Muscle of arm (tissue), 12 donors: ENCODE results near the gene NALCN. TPM values are rescaled to one million over a fixed set of nuclear protein-coding genes. Genes with fewer than 3 reads are reported as not detected.

Experiments used
- DNase-seq: peaks from one replicate; pipeline ENCODE4 v3.0.0-alpha.2; 2013
- polyA plus RNA-seq, 12 donors: library from polyadenylated mRNA; unstranded; fragments of 120-200 nt; gene quantifications; one replicate each; pipeline ENCODE4 v1.2.1, GENCODE V29; 2013; ENCODE audit not compliant: insufficient read length in 12 of 12

The NALCN gene
- polyA plus RNA-seq, 12 donors = 0.17 to 0.88 (median 0.40) TPM; not detected in 2

DNA sequence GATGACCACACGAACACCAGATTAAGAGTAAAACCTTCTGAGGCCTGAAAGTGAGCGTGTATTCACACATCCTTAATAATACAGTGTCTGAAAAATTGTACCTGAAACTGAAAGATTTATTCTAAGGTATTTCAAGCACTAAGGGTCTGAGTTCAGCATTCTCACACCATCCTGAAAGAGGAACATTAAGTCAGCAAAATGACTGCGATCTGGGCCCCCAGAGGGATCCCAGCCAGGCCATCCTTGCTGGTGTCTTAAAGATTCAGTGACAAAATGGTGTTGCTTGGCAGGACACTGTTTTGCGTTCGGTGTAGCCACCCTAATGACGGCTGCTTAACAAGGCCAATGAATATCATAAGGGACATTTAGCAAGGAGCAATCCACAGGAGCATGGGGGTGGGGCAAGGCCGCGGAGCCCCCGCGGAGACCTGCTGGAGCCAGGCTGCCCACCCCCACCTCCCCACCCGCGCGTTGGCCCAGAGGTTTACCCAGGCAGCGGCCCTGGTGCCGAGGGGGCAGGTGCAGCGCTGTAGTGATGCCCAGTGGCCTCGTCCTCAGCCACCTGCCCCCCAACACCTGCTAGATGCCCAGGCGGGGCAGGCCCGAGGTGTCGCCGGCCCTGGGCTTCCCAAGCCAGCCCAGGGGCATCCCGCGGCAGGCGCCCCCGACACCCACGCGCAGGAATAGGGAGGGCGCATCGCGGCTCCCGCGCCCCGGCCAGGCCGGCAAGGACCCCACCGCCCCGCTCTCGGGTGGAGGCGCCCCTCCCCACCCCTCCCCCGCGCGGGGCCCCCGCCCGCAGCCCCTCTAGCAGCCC is 742 bp downstream of the NALCN start:
- no peak for DNase-seq

- no peak for DNase-seq
Observed at GRCh38 chr13:101412076-101412475, 4.2 kb downstream of the NALCN start.

GRCh38 chr13:101408992-101409656 is 7.2 kb downstream of the NALCN start:
- no peak for DNase-seq

DNA sequence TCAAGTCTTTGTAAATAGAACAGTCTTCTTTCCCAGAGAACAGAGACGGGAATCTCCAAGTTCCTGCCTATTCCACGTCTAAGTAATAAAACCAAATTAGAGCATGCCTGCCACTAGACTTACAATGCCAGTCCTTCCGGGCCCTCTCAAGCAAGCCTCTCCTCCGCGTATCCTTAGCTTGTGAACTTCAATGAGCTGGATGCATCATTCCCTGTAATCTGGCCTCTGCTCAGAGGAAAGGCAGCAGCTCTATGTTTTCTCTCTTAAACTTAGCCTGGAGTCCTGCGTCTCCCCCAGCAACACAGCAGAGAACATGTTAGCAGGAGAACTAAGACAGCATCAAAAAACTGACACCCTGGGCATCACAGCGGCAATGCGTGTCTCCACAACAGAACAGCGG is 8.2 kb downstream of the NALCN start:
- DNase-seq = no peak

GRCh38 chr13:101406791-101407190 is 9.5 kb downstream of the NALCN start:
- no peak for DNase-seq

DNA sequence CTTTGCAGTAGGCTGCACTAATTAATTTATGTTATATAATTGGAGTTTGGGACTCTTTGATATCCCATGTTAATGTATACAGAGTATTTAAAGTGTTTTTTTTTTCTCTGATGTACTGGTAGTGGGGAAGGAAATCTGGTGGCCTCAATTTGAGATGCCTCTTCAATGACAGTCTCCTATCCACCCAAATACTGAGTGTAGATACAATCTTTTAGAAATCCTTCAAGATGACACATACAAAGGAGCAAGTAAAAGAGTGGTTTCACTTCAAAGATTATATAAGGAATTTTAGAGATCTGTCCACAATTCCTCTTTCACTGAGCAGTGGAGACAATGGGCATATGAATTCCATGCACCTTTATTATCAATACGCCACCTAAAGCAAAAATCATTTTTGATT is 15.1 kb downstream of the NALCN start:
- DNase-seq = no peak

DNA sequence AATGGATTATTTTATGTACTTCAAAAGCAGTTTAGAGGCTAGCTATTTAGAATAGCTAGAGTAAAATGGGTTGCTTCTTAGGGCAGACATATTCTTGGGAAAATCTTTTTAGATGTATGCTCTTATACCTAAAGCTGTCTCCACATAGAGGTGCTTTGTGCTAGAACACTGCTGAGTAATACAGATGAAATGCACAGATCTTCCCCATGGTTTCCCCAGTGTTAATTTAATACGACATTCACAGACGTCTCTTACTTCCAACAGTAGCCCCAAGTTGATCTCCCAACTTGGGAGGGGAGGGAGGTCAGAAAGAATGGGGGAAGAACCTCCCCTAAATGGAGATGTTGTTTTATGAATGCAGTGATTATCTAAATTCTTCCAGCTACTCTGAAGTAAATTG is 16.9 kb downstream of the NALCN start:
- DNase-seq = no peak

DNA sequence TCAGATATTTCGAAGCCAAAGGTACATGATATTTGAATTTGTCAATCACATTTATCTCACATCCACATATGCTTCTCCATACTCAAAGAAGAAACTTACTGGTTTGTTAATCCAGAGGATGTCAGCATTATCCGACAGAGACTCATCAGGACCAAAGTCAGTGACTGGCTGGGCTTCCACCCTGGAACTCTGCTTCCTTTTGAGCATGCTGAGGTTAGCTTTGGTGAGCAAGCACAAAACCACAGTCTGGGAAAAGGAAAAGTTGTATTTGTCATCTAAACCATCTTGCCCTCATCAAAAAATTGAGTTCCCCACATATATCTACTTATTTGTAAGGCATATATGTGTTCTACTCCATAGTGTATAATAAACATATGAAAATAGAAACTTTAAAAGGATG is 17.4 kb downstream of the NALCN start:
- DNase-seq = no peak

DNA sequence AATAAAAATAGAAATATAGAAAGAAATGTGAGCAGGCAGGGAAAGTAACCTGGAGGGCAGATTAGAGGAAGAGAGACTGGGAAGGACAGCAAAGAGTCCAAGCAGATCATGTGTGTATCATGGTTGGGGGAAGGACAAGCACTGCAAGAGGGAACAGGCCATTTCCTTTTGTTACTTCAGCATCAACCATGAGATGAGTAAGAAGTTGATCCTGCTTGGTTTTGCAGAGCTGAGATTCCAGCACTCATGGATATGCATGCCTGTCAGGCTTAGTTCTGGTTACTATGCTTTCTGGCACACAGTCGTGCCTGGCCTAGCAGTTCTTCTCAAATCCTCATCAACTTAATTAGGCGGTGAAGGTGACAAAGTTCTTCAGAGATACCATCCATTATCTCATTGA is 18.1 kb downstream of the NALCN start:
- DNase-seq = no peak

DNA sequence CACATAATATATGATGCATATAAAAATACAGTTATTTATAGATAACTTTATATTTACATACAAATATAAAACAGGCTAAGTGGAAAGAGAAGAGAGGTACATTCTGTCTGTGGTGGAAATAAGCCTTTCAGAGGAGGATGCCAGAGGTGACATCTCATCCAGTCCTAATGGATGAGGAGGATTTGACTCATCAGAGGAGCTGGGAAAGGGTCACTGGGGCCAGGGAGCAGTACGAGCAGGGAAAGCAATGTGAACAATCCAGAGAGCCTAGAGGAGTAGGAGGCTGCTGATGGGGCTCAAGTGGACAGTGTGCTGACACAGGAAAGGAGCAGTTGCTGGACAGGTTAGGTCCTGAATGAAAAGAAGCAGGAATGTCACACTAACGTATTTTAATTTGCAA is 18.6 kb downstream of the NALCN start:
- no peak for DNase-seq

GRCh38 chr13:101394605-101395004 is 21.7 kb downstream of the NALCN start:
- DNase-seq = no peak

DNA sequence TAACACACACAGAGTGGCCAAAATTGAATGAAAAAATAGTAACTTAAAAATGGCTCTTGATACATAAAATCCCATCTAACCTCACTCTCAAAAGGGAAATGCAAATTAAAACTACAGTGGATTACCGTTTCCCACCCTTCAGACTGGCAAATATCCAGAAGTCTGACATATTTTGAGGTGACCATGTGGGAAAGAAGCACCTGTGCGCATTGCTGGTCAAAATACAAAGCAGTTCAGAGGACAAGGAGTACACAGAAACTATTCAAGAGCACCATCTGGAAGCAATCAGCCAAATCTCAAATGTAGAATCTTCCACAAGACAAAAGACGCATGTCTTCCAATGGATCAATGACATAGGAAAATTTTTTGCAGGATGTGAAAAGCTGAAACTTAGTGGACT is 23.2 kb downstream of the NALCN start:
- DNase-seq = peak; percentile 20

DNA sequence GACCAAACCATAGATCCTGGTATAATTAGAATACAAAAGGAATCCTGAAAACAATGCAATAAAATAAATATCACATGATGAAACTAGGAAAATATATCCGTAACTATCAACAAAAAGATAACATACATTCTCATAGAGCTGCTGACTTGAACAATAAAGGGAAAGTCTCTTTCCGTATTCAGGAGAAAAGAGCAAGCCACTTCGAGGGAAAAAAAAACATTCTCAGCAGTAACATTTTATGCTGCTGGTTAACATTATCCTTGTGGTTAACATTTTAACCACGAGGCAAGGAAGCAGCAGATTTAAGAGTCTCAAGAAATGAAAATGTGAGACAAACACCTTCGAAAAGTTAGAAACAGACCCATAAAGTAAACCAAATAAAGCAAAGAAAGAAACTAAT is 25.8 kb downstream of the NALCN start:
- no peak for DNase-seq

- no peak for DNase-seq
Observed at GRCh38 chr13:101384929-101385328, 31.4 kb downstream of the NALCN start.

GRCh38 chr13:101383595-101383994 is 32.7 kb downstream of the NALCN start:
- no peak for DNase-seq

GRCh38 chr13:101382701-101383100 is 33.6 kb downstream of the NALCN start:
- no peak for DNase-seq

GRCh38 chr13:101382086-101382485 is 34.2 kb downstream of the NALCN start:
- DNase-seq = no peak

DNA sequence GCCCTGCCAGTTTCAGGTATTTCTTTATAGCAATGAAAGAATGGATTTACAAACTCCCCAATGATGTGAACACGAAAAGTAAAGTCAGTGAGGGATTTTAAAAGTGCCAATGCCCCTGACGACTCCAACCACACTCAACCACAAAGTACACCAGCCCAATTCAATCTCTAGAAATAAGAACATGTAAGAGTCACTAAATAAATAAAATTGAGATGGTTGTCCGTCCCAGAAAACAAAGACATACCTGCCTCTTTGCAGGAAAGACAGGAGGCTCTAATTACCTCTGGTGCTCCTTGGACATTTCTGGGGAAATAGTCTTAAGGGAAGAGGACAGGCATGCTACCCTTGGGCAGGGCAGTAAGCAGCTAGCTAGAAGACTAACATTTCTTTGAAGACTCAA is 55.8 kb downstream of the NALCN start:
- no peak for DNase-seq

DNA sequence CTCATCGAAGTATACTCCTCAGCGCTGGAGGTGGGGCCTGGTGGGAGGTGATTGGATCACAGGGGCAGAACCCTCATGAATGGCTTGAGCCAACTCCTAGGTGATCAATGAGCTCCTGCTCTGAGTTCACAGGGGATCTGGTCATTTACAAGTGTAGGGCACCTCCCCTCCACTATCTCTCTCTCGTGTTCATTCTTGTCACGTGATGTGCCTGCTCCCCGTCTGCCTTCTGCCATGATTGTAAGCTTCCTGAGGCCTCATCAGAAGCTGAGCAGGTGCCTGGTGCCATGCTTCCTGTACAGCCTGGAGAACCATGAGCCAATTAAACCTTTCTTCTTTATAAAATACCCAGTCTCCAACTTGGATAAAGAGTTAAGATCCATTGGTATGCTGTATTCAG is 61.4 kb downstream of the NALCN start:
- no peak for DNase-seq

- no peak for DNase-seq
Observed at GRCh38 chr13:101346942-101347728, 69.2 kb downstream of the NALCN start.

GRCh38 chr13:101346161-101346560 is 70.1 kb downstream of the NALCN start:
- no peak for DNase-seq

DNA sequence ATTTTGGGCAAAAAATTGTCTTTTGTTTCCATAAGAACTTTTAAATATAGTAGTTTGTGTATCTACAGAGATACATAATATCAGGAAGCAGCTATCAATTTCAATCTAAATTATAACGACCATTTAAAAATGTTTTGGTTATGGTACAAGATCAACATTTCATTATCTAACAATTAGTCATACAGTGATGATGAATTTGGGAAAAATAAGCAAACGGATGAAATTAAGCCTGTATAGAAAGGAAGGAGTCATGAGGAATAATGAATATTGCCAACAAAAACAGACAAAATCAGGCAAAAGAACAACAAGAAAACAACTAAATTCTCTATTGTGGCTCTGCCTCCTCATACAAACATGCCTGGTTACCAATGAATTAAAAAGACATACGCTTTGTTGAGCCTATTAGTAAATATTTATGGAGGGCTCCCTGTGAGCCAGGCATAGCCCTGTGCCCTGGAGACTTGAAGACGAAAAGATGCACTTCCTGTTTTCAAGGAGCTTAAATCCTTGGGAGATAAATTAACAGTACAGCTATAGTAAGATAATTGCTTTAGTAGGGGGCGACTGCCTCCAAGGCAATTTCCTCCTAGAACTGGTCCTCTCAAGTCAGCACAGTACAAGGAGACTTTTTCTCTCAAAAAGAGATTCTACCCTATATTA is 73.0 kb downstream of the NALCN start:
- DNase-seq = no peak
